H9 (cell line): ENCODE results near the gene TCEAL4. TPM values are rescaled to one million over a fixed set of nuclear protein-coding genes. Genes with fewer than 3 reads are reported as not detected.

Source experiments
- DNase-seq: peaks from one replicate; pipeline ENCODE4 v3.0.0-alpha.2; 2017
- H2AFZ ChIP-seq: one replicate; pipeline ENCODE4 v1.6.1; 2013; ENCODE audit warnings: mild to moderate bottlenecking, low read length, control low read depth, moderate library complexity
- H2AK5ac ChIP-seq: 2 replicates; pipeline ENCODE4 v1.6.1; 2013; ENCODE audit warnings: low read length, control low read depth, mixed read lengths; ENCODE audit not compliant: insufficient read length
- H2BK120ac ChIP-seq: one replicate; pipeline ENCODE4 v1.6.1; 2013; ENCODE audit warnings: low read depth, mild to moderate bottlenecking, low read length, control low read depth, inconsistent platforms; ENCODE audit not compliant: poor library complexity, severe bottlenecking
- H2BK12ac ChIP-seq: 2 replicates; pipeline ENCODE4 v1.6.1; 2013; ENCODE audit warnings: low read length, control low read depth, mixed read lengths, low read depth; ENCODE audit not compliant: insufficient read length
- H2BK15ac ChIP-seq: 2 replicates; pipeline ENCODE4 v1.6.1; 2013; ENCODE audit warnings: low read depth, low read length, control low read depth
- H2BK20ac ChIP-seq: one replicate; pipeline ENCODE4 v1.6.1; 2013; ENCODE audit warnings: low read depth, mild to moderate bottlenecking, low read length, control low read depth, inconsistent platforms; ENCODE audit not compliant: poor library complexity, severe bottlenecking
- H2BK5ac ChIP-seq: 2 replicates; pipeline ENCODE4 v1.6.1; 2013; ENCODE audit warnings: low read length, control low read depth, mixed read lengths; ENCODE audit not compliant: insufficient read length
- H3K14ac ChIP-seq: 2 replicates; pipeline ENCODE4 v1.6.1; 2013; ENCODE audit warnings: low read length, control low read depth; ENCODE audit not compliant: insufficient read depth
- H3K18ac ChIP-seq: 2 replicates; pipeline ENCODE4 v1.6.1; 2013; ENCODE audit warnings: low read depth, mild to moderate bottlenecking, mixed read lengths, low read length, control low read depth; ENCODE audit not compliant: insufficient read length
- H3K23ac ChIP-seq: 2 replicates; pipeline ENCODE4 v1.6.1; 2013; ENCODE audit warnings: low read length, control low read depth, mixed read lengths, low read depth; ENCODE audit not compliant: insufficient read length
- H3K23me2 ChIP-seq: 2 replicates; pipeline ENCODE4 v1.6.1; 2013; ENCODE audit warnings: low read depth, mild to moderate bottlenecking, mixed read lengths, low read length, control low read depth; ENCODE audit not compliant: insufficient read length, poor library complexity, severe bottlenecking
- H3K27ac ChIP-seq: 2 replicates; pipeline ENCODE4 v1.5.1; 2013; ENCODE audit warnings: low read length, control low read depth, mixed read lengths, low read depth; ENCODE audit not compliant: insufficient read length
- H3K27me3 ChIP-seq: 2 replicates; pipeline ENCODE4 v1.6.1; 2013; ENCODE audit warnings: low read length, control low read depth, inconsistent platforms; ENCODE audit not compliant: insufficient read depth
- H3K4ac ChIP-seq: 2 replicates; pipeline ENCODE4 v1.6.1; 2013; ENCODE audit warnings: low read depth, mild to moderate bottlenecking, control low read depth, inconsistent platforms, low read length, moderate library complexity
- H3K4me1 ChIP-seq: 2 replicates; pipeline ENCODE4 v1.6.1; 2013; ENCODE audit warnings: low read length, control low read depth, inconsistent platforms; ENCODE audit not compliant: insufficient read depth
- H3K4me2 ChIP-seq: 2 replicates; pipeline ENCODE4 v1.6.1; 2013; ENCODE audit warnings: low read length, control low read depth, mixed read lengths; ENCODE audit not compliant: insufficient read length, insufficient read depth
- H3K56ac ChIP-seq: 2 replicates; pipeline ENCODE4 v1.6.1; 2013; ENCODE audit warnings: low read depth, mild to moderate bottlenecking, mixed read lengths, low read length, control low read depth; ENCODE audit not compliant: insufficient read length
- H3K79me1 ChIP-seq: 2 replicates; pipeline ENCODE4 v1.6.1; 2013; ENCODE audit warnings: low read depth, mild to moderate bottlenecking, moderate library complexity, low read length, control low read depth, inconsistent platforms; ENCODE audit not compliant: insufficient read depth, poor library complexity, severe bottlenecking
- H3K79me2 ChIP-seq: 2 replicates; pipeline ENCODE4 v1.6.1; 2013; ENCODE audit warnings: low read length, control low read depth, inconsistent platforms; ENCODE audit not compliant: insufficient read depth
- H3K9ac ChIP-seq: 2 replicates; pipeline ENCODE4 v1.6.1; 2013; ENCODE audit warnings: low read length, control low read depth, mixed read lengths; ENCODE audit not compliant: insufficient read length; ENCODE audit errors: extremely low read depth
- H3K9me3 ChIP-seq: one replicate; pipeline ENCODE4 v1.6.1; 2013; ENCODE audit warnings: low read depth, low read length, inconsistent platforms; ENCODE audit not compliant: control insufficient read depth
- H3T11ph ChIP-seq: one replicate; pipeline ENCODE4 v1.6.1; 2013; ENCODE audit warnings: mild to moderate bottlenecking, low read length, control low read depth, inconsistent platforms
- H4K20me1 ChIP-seq: one replicate; pipeline ENCODE4 v1.6.1; 2013; ENCODE audit not compliant: control insufficient read depth, insufficient read length, insufficient read depth
- H4K5ac ChIP-seq: 2 replicates; pipeline ENCODE4 v1.6.1; 2013; ENCODE audit warnings: low read depth, mild to moderate bottlenecking, mixed read lengths, low read length, control low read depth; ENCODE audit not compliant: insufficient read length
- H4K8ac ChIP-seq: replicated peaks from 2 replicates; pipeline ENCODE4 v1.6.1; 2013; ENCODE audit warnings: low read length, control low read depth, mixed read lengths, low read depth; ENCODE audit not compliant: insufficient read length
- H4K91ac ChIP-seq: 2 replicates; pipeline ENCODE4 v1.6.1; 2013; ENCODE audit warnings: low read depth, mild to moderate bottlenecking, moderate library complexity, mixed read lengths, low read length, control low read depth; ENCODE audit not compliant: insufficient read length
- H3K27ac Mint-ChIP-seq, 3 experiments: 2 replicates in 2 of 3; 3 replicates in 1 of 3; pipeline ENCODE4 v1.8.0; 2020 to 2021; ENCODE audit warnings: mixed read lengths in 3 of 3, mild to moderate bottlenecking in 1 of 3, moderate library complexity in 1 of 3
- H3K27me3 Mint-ChIP-seq: 2 replicates; pipeline ENCODE4 v1.8.0; 2021; ENCODE audit warnings: low read depth, mild to moderate bottlenecking, moderate library complexity, mixed read lengths
- H3K36me3 Mint-ChIP-seq, 3 experiments: 2 replicates in 2 of 3; 3 replicates in 1 of 3; pipeline ENCODE4 v1.8.0; 2020 to 2021; ENCODE audit warnings: low read depth in 3 of 3, mixed read lengths in 3 of 3; ENCODE audit not compliant: insufficient read depth in 1 of 3
- H3K4me1 Mint-ChIP-seq, 2 experiments: 2 replicates each; pipeline ENCODE4 v1.8.0; 2020; ENCODE audit warnings: mixed read lengths in 2 of 2
- H3K4me3 Mint-ChIP-seq, 2 experiments: 2 replicates in 1 of 2; 3 replicates in 1 of 2; pipeline ENCODE4 v1.8.0; 2020 to 2021; ENCODE audit warnings: mild to moderate bottlenecking in 2 of 2, mixed read lengths in 2 of 2, moderate library complexity in 1 of 2
- H3K9me3 Mint-ChIP-seq, 2 experiments: 2 replicates in 1 of 2; 3 replicates in 1 of 2; pipeline ENCODE4 v1.8.0; 2020; ENCODE audit warnings: mild to moderate bottlenecking in 2 of 2, mixed read lengths in 2 of 2, moderate library complexity in 1 of 2
- WGBS: extraction: QIAGEN DNeasy Blood & Tissue Kit; methylation state at CpG from one replicate; pipeline ENCODE4 v1.1.7; 2013; ENCODE audit warnings: missing lambda C conversion rate, low lambda C conversion rate, mixed read lengths; ENCODE audit not compliant: insufficient read length; ENCODE audit errors: extremely low coverage; 5-methylcytosine and 5-hydroxymethylcytosine counted together
- total RNA-seq: library from RNA; stranded (reverse); gene quantifications from 2 replicates; pipeline ENCODE4 v1.2.1, GENCODE V29; 2021
- TF ChIP-seq, protein P1 (sequence below): fragments of 200-600 bp; sonication (generic); conservative IDR thresholded peaks from 3 replicates; pipeline ENCODE4 v1.8.0; 2021; ENCODE audit warnings: antibody characterized with exemption, mild to moderate bottlenecking

The TCEAL4 gene
- total RNA-seq, 1 experiment from 2014 or later, result 49.9 TPM

GRCh38 chrX:103607364-103608305 is 22.3 kb downstream of the TCEAL4 start, which contains the start of gene TCEAL3:
Gene TCEAL3, plus strand, starts transcription at chrX:103607963. Its CDS starts 1,102 bp downstream, at chrX:103609065.
- H2AFZ ChIP-seq, result no peak within 1 kb of the TSS

More at GRCh38 chrX:103607364-103608305, 22.3 kb downstream of the TCEAL4 start, which contains the start of gene TCEAL3:
- Histone ChIP-seq H2BK12ac (no peak within 1 kb of the TSS), H3K27me3 (no peaks in the 10 kb centered on the region), H3K27ac (no peak within 1 kb of the TSS), H3K9me3 (no peaks in the 10 kb centered on the region), H3K4me2 (peak within 1 kb of the TSS; percentile 65), H4K5ac (no peak within 1 kb of the TSS), H3K23ac (no peak within 1 kb of the TSS), H3K4ac (no peak within 1 kb of the TSS), H3K18ac (no peak within 1 kb of the TSS), H3K79me2 (no peaks in the 10 kb centered on the region), H2AK5ac (no peak within 1 kb of the TSS), H3K14ac (peak within 1 kb of the TSS; percentile 63; the same call in 1 of the 2 replicates), H4K8ac (no peak within 1 kb of the TSS), H2BK15ac (no peak within 1 kb of the TSS), H4K20me1 (no peaks in the 10 kb centered on the region), H3K23me2 (peaks cover 11% of the 10 kb centered on the region), H4K91ac (no peak within 1 kb of the TSS), H3K79me1 (no peaks in the 10 kb centered on the region), H3K56ac (no peak within 1 kb of the TSS), H3K4me1 (no peaks in the 10 kb centered on the region), H3T11ph (no peak within 1 kb of the TSS), H2BK5ac (no peak within 1 kb of the TSS), H2BK120ac (no peak within 1 kb of the TSS), H2BK20ac (no peak within 1 kb of the TSS), H3K9ac (peak within 1 kb of the TSS; percentile 53)
- Mint-ChIP-seq H3K9me3 (peaks cover 0 to 41% of the 10 kb centered on the region in 2 experiments; a peak in 2 of 5 replicates), H3K36me3 (peaks cover 0 to 7% (median 5%) of the 10 kb centered on the region in 3 experiments; a peak in 4 of 7 replicates), H3K27me3 (peaks cover 10% of the 10 kb centered on the region), H3K27ac (peak within 1 kb of the TSS in 2 of 3 experiments; percentile 53 to 64; a peak in 3 of 7 replicates), H3K4me1 (peaks cover 7 to 9% of the 10 kb centered on the region in 2 experiments), H3K4me3 (peak within 1 kb of the TSS; percentile 82 to 88)
- TF ChIP-seq, protein P1, sequence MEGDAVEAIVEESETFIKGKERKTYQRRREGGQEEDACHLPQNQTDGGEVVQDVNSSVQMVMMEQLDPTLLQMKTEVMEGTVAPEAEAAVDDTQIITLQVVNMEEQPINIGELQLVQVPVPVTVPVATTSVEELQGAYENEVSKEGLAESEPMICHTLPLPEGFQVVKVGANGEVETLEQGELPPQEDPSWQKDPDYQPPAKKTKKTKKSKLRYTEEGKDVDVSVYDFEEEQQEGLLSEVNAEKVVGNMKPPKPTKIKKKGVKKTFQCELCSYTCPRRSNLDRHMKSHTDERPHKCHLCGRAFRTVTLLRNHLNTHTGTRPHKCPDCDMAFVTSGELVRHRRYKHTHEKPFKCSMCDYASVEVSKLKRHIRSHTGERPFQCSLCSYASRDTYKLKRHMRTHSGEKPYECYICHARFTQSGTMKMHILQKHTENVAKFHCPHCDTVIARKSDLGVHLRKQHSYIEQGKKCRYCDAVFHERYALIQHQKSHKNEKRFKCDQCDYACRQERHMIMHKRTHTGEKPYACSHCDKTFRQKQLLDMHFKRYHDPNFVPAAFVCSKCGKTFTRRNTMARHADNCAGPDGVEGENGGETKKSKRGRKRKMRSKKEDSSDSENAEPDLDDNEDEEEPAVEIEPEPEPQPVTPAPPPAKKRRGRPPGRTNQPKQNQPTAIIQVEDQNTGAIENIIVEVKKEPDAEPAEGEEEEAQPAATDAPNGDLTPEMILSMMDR, result no peak
- DNase-seq, result peak; percentile 82
- WGBS, result no CpG with 5 or more reads among the region's 59 CpGs
